ENCODE measurements around the gene AATK.

AATK gene

DNA sequence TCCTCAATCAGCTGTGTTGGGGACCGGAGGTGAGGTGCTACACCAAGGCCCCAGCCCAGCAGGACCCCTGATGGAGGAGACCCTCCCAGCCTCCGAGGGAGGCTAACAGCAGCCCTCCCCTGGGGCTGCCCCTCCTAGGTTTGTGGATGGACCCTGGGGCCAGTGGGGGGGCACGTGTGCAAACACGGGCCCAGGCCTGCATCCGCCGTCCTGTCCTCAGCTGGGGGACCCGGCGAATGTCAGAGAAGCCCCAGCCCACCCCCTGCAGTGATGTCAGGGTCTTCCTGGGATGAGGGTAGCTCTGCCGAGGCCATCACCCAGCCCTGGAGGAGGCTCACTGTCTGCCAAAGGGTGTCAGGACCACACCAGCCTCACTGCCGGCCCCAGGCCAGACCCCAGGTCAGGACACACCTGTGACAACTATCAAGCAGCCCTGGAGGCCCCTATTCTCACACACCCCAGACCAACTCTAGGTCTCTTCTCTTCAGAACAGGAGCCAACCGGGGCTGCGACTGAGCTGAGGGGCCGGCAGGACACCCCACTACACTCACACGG is 30.0 kb upstream of the AATK start:
- no peak overlapping the region for H3K27ac ChIP-seq
- TF ChIP-seq ZFX (IDR thresholded peaks at IDR 0.05): no peak
- TF ChIP-seq, protein P1, sequence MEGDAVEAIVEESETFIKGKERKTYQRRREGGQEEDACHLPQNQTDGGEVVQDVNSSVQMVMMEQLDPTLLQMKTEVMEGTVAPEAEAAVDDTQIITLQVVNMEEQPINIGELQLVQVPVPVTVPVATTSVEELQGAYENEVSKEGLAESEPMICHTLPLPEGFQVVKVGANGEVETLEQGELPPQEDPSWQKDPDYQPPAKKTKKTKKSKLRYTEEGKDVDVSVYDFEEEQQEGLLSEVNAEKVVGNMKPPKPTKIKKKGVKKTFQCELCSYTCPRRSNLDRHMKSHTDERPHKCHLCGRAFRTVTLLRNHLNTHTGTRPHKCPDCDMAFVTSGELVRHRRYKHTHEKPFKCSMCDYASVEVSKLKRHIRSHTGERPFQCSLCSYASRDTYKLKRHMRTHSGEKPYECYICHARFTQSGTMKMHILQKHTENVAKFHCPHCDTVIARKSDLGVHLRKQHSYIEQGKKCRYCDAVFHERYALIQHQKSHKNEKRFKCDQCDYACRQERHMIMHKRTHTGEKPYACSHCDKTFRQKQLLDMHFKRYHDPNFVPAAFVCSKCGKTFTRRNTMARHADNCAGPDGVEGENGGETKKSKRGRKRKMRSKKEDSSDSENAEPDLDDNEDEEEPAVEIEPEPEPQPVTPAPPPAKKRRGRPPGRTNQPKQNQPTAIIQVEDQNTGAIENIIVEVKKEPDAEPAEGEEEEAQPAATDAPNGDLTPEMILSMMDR (conservative IDR thresholded peaks at IDR 0.05): no peak

- TF ChIP-seq, protein P1 (conservative IDR thresholded peaks at IDR 0.05): no peak
- no peak for TF ChIP-seq ZFX (IDR thresholded peaks at IDR 0.05)
- no peak overlapping the region for H3K27ac ChIP-seq
Observed at GRCh38 chr17:81194941-81195901, 29.2 kb upstream of the AATK start.

- TF ChIP-seq, protein P1 (conservative IDR thresholded peaks at IDR 0.05): no peak
- no peak for TF ChIP-seq ZFX (IDR thresholded peaks at IDR 0.05)
- no peak overlapping the region for H3K27ac ChIP-seq
Observed at GRCh38 chr17:81194225-81194760, 28.3 kb upstream of the AATK start.

GRCh38 chr17:81193470-81194224 is 27.6 kb upstream of the AATK start:
- no peak overlapping the region for H3K27ac ChIP-seq
- TF ChIP-seq, protein P1 (conservative IDR thresholded peaks at IDR 0.05): no peak
- TF ChIP-seq ZFX (IDR thresholded peaks at IDR 0.05): no peak

DNA sequence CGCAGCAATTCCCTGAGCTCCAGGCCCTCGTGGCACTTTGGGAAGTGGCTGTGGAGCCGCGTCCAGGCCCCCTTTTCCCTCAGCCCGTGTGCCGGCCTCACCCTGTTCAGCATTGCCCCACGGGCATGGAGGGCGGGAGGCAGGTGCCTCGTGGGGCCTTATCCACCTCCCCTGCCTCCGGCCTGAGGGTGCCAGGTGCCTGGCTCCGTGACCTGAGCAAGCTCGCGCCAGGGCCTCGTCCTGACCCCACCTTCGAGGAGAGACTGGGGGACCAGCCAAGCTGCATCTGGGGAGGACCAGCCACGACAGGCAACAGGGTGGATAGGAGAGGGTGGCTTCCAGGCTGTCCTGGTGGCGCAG is 27.0 kb upstream of the AATK start:
- TF ChIP-seq ZFX (IDR thresholded peaks at IDR 0.05): no peak
- TF ChIP-seq, protein P1 (conservative IDR thresholded peaks at IDR 0.05): no peak
- no peak overlapping the region for H3K27ac ChIP-seq

DNA sequence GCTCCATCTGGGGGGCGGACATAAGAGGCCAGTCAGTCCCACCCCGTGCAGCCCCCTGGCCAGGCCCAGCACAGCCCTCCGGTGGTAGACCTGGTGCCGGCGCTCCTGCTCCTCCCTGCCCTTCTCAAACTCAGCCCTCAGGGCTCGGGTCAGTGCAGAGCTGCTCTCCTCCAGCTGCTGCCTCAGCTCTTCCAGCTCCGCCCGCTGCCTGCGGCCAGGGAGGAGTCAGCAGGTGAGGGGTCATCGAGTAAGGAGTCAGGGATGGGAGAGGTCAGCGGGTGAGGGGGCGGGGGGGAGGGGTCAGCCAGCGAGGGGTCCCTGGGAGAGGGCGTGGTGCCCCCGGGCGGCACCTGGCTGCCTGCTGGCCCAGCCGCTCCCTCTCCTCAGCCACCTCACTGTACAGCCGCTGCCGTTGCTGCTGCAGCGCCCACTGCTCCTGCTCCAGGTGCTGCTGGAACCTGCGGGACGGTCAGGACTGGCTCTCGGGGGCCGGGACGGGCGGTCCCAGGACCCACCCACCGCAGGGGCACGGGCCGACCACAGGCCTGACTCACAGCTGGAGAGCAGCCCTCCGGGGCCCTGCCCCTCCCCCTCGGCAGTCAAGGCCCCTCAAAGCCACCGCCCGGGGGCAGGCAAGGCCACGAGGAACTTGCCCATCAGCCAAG is 26.5 kb upstream of the AATK start:
- TF ChIP-seq, protein P1 (conservative IDR thresholded peaks at IDR 0.05): no peak
- TF ChIP-seq ZFX (IDR thresholded peaks at IDR 0.05): no peak
- no peak overlapping the region for H3K27ac ChIP-seq

All from C4-2B (cell line).